ENCODE data around the gene PSMA3.
A peak's percentile ranks its signal among the peaks of the same experiment; 100 is the strongest.

PSMA3 gene

GRCh38 chr14:58291646-58292045 is 47.0 kb downstream of the PSMA3 start:
- DNase-seq (ENCODE audit: insufficient read length) (no peak), FAIRE-seq (no peak)
- TF ChIP-seq POLR2AphosphoS5 (IDR thresholded peaks at IDR 0.05; ENCODE audit: low read depth, low read length): no peak

- DNase-seq (ENCODE audit: insufficient read length) (no peak), FAIRE-seq (no peak)
- TF ChIP-seq TAF1 (IDR thresholded peaks at IDR 0.05; ENCODE audit: borderline replicate concordance, low read depth, low read length): no peak
- no peak for TF ChIP-seq POLR2A (IDR thresholded peaks at IDR 0.05; ENCODE audit: low read depth, low read length)
- TF ChIP-seq POLR2AphosphoS5 (IDR thresholded peaks at IDR 0.05; ENCODE audit: low read depth, low read length): no peak
Measured at GRCh38 chr14:58292187-58292586, 47.5 kb downstream of the PSMA3 start.

GRCh38 chr14:58294201-58294600 is 49.6 kb downstream of the PSMA3 start:
- TF ChIP-seq POLR2A (IDR thresholded peaks at IDR 0.05; ENCODE audit: low read depth, low read length): no peak
- DNase-seq (ENCODE audit: insufficient read length) (no peak), FAIRE-seq (no peak)

GRCh38 chr14:58296726-58297125 is 52.1 kb downstream of the PSMA3 start:
- DNase-seq (ENCODE audit: insufficient read length) (no peak), FAIRE-seq (no peak)
- TF ChIP-seq POLR2AphosphoS5 (IDR thresholded peaks at IDR 0.05; ENCODE audit: low read depth, low read length) (no peak), POLR2A (IDR thresholded peaks at IDR 0.05; ENCODE audit: low read depth, low read length) (no peak), TAF1 (IDR thresholded peaks at IDR 0.05; ENCODE audit: borderline replicate concordance, low read depth, low read length) (no peak)

GRCh38 chr14:58297412-58297761 is 52.7 kb downstream of the PSMA3 start:
- no peak for DNase-seq (ENCODE audit: insufficient read length)
- FAIRE-seq: peak; percentile 5

GRCh38 chr14:58297762-58298476 is 53.3 kb downstream of the PSMA3 start:
- TF ChIP-seq POLR2A (IDR thresholded peaks at IDR 0.05; ENCODE audit: low read depth, low read length): peak; percentile 85
- peak; percentile 74; the same call in 1 of the 2 replicates for TF ChIP-seq TAF1 (IDR thresholded peaks at IDR 0.05; ENCODE audit: borderline replicate concordance, low read depth, low read length)
- TF ChIP-seq POLR2AphosphoS5 (IDR thresholded peaks at IDR 0.05; ENCODE audit: low read depth, low read length): peak; percentile 93
- DNase-seq (ENCODE audit: insufficient read length) (peak; percentile 82), FAIRE-seq (peak; percentile 98)

More at GRCh38 chr14:58297412-58297761, 52.7 kb downstream of the PSMA3 start:
- TF ChIP-seq POLR2A (IDR thresholded peaks at IDR 0.05; ENCODE audit: low read depth, low read length) (no peak), TAF1 (IDR thresholded peaks at IDR 0.05; ENCODE audit: borderline replicate concordance, low read depth, low read length) (no peak), POLR2AphosphoS5 (IDR thresholded peaks at IDR 0.05; ENCODE audit: low read depth, low read length) (no peak)

GRCh38 chr14:58298477-58299400 is 54.1 kb downstream of the PSMA3 start, which contains the start of gene ARID4A:
Gene ARID4A, plus strand, starts transcription at chr14:58298555. Its CDS starts 1,300 bp downstream, at chr14:58299855.
- TF ChIP-seq TAF1 (IDR thresholded peaks at IDR 0.05; ENCODE audit: borderline replicate concordance, low read depth, low read length): 0 out of 2 replicates have a peak, but pooled peaks have one; percentile 34
- TF ChIP-seq POLR2A (IDR thresholded peaks at IDR 0.05; ENCODE audit: low read depth, low read length): no peak
- TF ChIP-seq POLR2AphosphoS5 (IDR thresholded peaks at IDR 0.05; ENCODE audit: low read depth, low read length): 0 out of 2 replicates have a peak, but pooled peaks have one; percentile 2
- peak; percentile 27 for DNase-seq (ENCODE audit: insufficient read length)
- no peak for FAIRE-seq

GRCh38 chr14:58299401-58300330 is 55.0 kb downstream of the PSMA3 start:
- DNase-seq (ENCODE audit: insufficient read length) (no peak), FAIRE-seq (peak; percentile 66)
- no peak for TF ChIP-seq POLR2A (IDR thresholded peaks at IDR 0.05; ENCODE audit: low read depth, low read length)
- no peak for TF ChIP-seq POLR2AphosphoS5 (IDR thresholded peaks at IDR 0.05; ENCODE audit: low read depth, low read length)
- TF ChIP-seq TAF1 (IDR thresholded peaks at IDR 0.05; ENCODE audit: borderline replicate concordance, low read depth, low read length): no peak

GRCh38 chr14:58301416-58301815 is 56.8 kb downstream of the PSMA3 start:
- no peak for FAIRE-seq
- no peak for DNase-seq (ENCODE audit: insufficient read length)
- TF ChIP-seq POLR2A (IDR thresholded peaks at IDR 0.05; ENCODE audit: low read depth, low read length) (no peak), POLR2AphosphoS5 (IDR thresholded peaks at IDR 0.05; ENCODE audit: low read depth, low read length) (no peak), TAF1 (IDR thresholded peaks at IDR 0.05; ENCODE audit: borderline replicate concordance, low read depth, low read length) (no peak)

GRCh38 chr14:58305730-58306129 is 61.1 kb downstream of the PSMA3 start:
- no peak for TF ChIP-seq POLR2A (IDR thresholded peaks at IDR 0.05; ENCODE audit: low read depth, low read length)
- TF ChIP-seq POLR2AphosphoS5 (IDR thresholded peaks at IDR 0.05; ENCODE audit: low read depth, low read length): no peak
- TF ChIP-seq TAF1 (IDR thresholded peaks at IDR 0.05; ENCODE audit: borderline replicate concordance, low read depth, low read length): no peak
- DNase-seq (ENCODE audit: insufficient read length) (no peak), FAIRE-seq (peak; percentile 5)
